CD4-positive, CD25-positive, alpha-beta regulatory T cell (primary cell): Measurements from ENCODE around the gene GDPD5. TPM values are rescaled to one million over a fixed set of nuclear protein-coding genes. Genes with fewer than 3 reads are reported as not detected.

Source experiments
- ATAC-seq, 2 donors: fragments of 150-1000 bp; cut with Tn5 transposase; one replicate each; pipeline ENCODE4 v1.10.0; 2021; ENCODE audit warnings: low read depth in 2 of 2, moderate number of reproducible peaks in 2 of 2, moderate library complexity in 1 of 2
- DNase-seq, 3 donors: peaks; one replicate each; pipeline versions ENCODE4 v3.0.0 to v3.0.0-alpha.2; 2012 to 2022; ENCODE audit warnings: mixed read lengths in 1 of 3
- H3K27ac ChIP-seq: one replicate; pipeline ENCODE4 v1.7.0; 2013; ENCODE audit warnings: mild to moderate bottlenecking, low read length; ENCODE audit not compliant: insufficient read depth, poor library complexity, severe bottlenecking
- H3K27me3 ChIP-seq: one replicate; pipeline ENCODE4 v1.7.0; 2013; ENCODE audit warnings: low read length; ENCODE audit not compliant: control insufficient read depth, insufficient read depth
- H3K36me3 ChIP-seq: one replicate; pipeline ENCODE4 v1.7.0; 2013; ENCODE audit warnings: mild to moderate bottlenecking, low read length, moderate library complexity; ENCODE audit not compliant: control insufficient read depth, insufficient read depth
- H3K4me1 ChIP-seq: 2 replicates; pipeline ENCODE4 v1.7.0; 2013; ENCODE audit warnings: mild to moderate bottlenecking, low read length; ENCODE audit not compliant: insufficient read depth, control insufficient read depth, poor library complexity, severe bottlenecking
- H3K4me3 ChIP-seq: one replicate; pipeline ENCODE4 v1.7.0; 2013; ENCODE audit warnings: low read depth, mild to moderate bottlenecking, low read length, moderate library complexity
- H3K9me3 ChIP-seq, 2 experiments: 1 replicate in 1 of 2; 2 replicates in 1 of 2; pipeline ENCODE4 v1.7.0; 2013; ENCODE audit warnings: low read length in 2 of 2, mild to moderate bottlenecking in 1 of 2, moderate library complexity in 1 of 2; ENCODE audit not compliant: control insufficient read depth in 2 of 2
- H3K27ac Mint-ChIP-seq, 3 donors: one replicate each; pipeline ENCODE4 v1.8.0; 2020 to 2022; ENCODE audit warnings: mild to moderate bottlenecking in 3 of 3, mixed read lengths in 3 of 3, moderate library complexity in 2 of 3
- H3K27me3 Mint-ChIP-seq: one replicate; pipeline ENCODE4 v1.8.0; 2022; ENCODE audit warnings: mild to moderate bottlenecking, mixed read lengths
- H3K36me3 Mint-ChIP-seq: one replicate; pipeline ENCODE4 v1.8.0; 2020; ENCODE audit warnings: mixed read lengths
- H3K4me1 Mint-ChIP-seq, 4 donors: one replicate each; pipeline ENCODE4 v1.8.0; 2020 to 2022; ENCODE audit warnings: mixed read lengths in 4 of 4, mild to moderate bottlenecking in 1 of 4
- H3K4me3 Mint-ChIP-seq, 4 donors: one replicate each; pipeline ENCODE4 v1.8.0; 2020 to 2022; ENCODE audit warnings: mild to moderate bottlenecking in 4 of 4, mixed read lengths in 4 of 4, moderate library complexity in 3 of 4
- H3K9me3 Mint-ChIP-seq, 7 donors: one replicate each; pipeline ENCODE4 v1.8.0; 2020 to 2022; ENCODE audit warnings: mixed read lengths in 7 of 7, mild to moderate bottlenecking in 3 of 7, moderate library complexity in 2 of 7
- polyA plus RNA-seq, 4 donors: library from polyadenylated mRNA; unstranded; fragments of 300-500 nt; fragmentation: Illumina TruSeq; gene quantifications; one replicate each; pipeline ENCODE4 v1.2.3, GENCODE V29; 2021
- total RNA-seq: library from RNA; stranded (reverse); gene quantifications from one replicate; pipeline ENCODE4 v1.2.3, GENCODE V29; 2022

GDPD5 gene
- total and polyA plus RNA-seq, 5 donors from 2014 or later, result 8.0 to 170 (median 21.5) TPM

GRCh38 chr11:75402002-75402773, 123.6 kb downstream of the GDPD5 start:
- no peaks in the 10 kb centered on the region for H3K9me3 Mint-ChIP-seq
- H3K36me3 Mint-ChIP-seq, result peaks cover 44% of the 10 kb centered on the region
- Histone ChIP-seq H3K36me3 (peaks cover 54% of the 10 kb centered on the region), H3K4me1 (peaks cover 39% of the 10 kb centered on the region), H3K27ac (peak overlapping the region; percentile 92), H3K27me3 (no peaks in the 10 kb centered on the region), H3K9me3 (no peaks in the 10 kb centered on the region), H3K4me3 (peak overlapping the region; percentile 68)
- H3K27ac Mint-ChIP-seq, result peak overlapping the region; percentile 33 to 96 (median 43)
- H3K4me3 Mint-ChIP-seq, result peak overlapping the region; percentile 82 to 98 (median 94)
- H3K27me3 Mint-ChIP-seq, result no peaks in the 10 kb centered on the region
- DNase-seq (no peak), ATAC-seq (no peak)
- peaks cover 0 to 68% (median 42%) of the 10 kb centered on the region in 4 donors for H3K4me1 Mint-ChIP-seq

DNA sequence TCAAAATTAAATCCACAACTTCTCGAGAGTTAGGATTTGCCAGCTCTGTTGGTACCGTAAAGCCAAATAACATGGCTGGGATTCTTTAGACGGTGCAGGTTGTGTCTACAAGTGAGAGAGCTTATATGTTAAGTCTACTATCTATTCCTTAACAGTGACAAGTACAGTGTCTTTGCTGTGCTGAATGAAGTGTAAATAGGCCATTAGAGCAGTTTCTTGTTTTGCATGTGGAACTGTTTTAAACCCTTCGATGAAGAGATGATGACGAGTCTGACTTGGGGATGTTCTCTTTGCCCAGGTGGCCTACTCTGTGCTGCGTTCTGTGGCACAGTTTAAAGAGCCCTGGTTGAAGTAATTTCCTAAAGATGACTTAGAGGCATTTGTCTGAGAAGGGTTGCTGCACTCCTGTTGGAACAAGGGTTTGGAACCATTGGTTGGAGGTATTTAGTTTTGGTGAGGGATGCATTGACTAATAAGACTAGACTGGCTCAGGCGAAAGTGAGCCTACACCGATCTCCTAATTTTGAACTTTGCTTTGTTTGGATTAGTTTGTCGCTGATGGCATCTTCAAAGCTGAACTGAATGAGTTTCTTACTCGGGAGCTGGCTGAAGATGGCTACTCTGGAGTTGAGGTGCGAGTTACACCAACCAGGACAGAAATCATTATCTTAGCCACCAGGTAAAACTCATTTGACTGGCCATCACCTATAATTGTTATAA, 125.4 kb downstream of the GDPD5 start:
- H3K4me3 Mint-ChIP-seq, result peak overlapping the region; percentile 82 to 98 (median 94)
- peaks cover 6% of the 10 kb centered on the region for H3K27me3 Mint-ChIP-seq
- peak overlapping the region; percentile 89 for H3K4me3 ChIP-seq
- peak overlapping the region; percentile 89 to 98 (median 96) for H3K27ac Mint-ChIP-seq
- ATAC-seq (peak; percentile 18), DNase-seq (peak in 2 of 3 donors; percentile 49 to 51)
- H3K9me3 ChIP-seq, result no peaks in the 10 kb centered on the region
- no peaks in the 10 kb centered on the region for H3K9me3 Mint-ChIP-seq
- H3K36me3 Mint-ChIP-seq, result peaks cover 40% of the 10 kb centered on the region
- peak overlapping the region; percentile 92 for H3K27ac ChIP-seq
- H3K4me1 ChIP-seq, result peaks cover 39% of the 10 kb centered on the region
- H3K27me3 ChIP-seq, result no peaks in the 10 kb centered on the region
- peaks cover 0 to 54% (median 36%) of the 10 kb centered on the region in 4 donors for H3K4me1 Mint-ChIP-seq
- peaks cover 40% of the 10 kb centered on the region for H3K36me3 ChIP-seq

DNA sequence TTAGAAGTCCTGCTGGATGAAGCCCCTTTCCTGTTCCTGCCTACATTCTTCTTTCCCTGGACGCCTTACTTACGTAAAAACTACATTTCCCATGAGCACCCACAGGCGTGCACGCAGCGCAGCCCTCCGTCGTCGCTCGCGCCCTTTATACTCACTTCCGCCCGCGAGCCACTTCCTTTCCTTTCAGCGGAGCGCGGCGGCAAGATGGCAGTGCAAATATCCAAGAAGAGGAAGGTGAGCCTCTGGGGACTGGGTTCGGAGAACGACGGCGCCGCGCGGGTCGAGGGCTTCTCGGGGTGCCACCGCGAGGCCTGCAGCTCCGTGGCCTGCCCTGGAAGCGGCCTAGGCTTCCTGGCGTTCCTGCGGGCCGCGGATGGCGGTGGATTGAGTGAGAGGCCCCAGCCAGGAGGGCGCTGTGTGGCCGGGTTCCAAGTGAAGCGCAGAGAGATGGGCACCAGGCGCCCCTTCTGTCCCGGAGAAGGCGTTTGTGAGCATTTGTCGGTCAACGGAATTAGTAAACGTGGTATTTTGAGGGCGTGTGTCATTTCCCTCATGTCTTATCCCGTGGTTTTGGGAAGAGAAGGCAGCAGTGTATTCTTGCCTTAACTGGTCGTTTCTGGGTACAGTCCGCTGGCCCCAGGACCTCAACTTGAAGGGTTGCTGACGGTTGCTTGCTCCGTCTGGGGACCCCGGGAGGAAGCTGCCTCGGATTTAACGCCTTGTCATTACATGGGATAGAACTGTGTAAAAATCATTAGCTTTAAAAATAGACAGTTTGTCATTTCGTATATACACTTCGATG, 126.2 kb downstream of the GDPD5 start, which contains the start of gene RPS3:
Gene RPS3 (plus strand): TSS at position 175 of the 802 bp plus-strand sequence. CDS start 30 bp downstream, at position 205.
- no peaks in the 10 kb centered on the region for H3K9me3 Mint-ChIP-seq
- DNase-seq, result peak; percentile 80 to 93 (median 90)
- Histone ChIP-seq H3K4me1 (peaks cover 39% of the 10 kb centered on the region), H3K4me3 (peak within 1 kb of the TSS; percentile 89), H3K27ac (peak within 1 kb of the TSS; percentile 92), H3K9me3 (no peaks in the 10 kb centered on the region), H3K27me3 (no peaks in the 10 kb centered on the region), H3K36me3 (peaks cover 32% of the 10 kb centered on the region)
- H3K27me3 Mint-ChIP-seq, result peaks cover 12% of the 10 kb centered on the region
- ATAC-seq, result peak; percentile 90 to 94
- peak within 1 kb of the TSS; percentile 94 to 98 (median 96) for H3K27ac Mint-ChIP-seq
- H3K4me1 Mint-ChIP-seq, result peaks cover 0 to 51% (median 36%) of the 10 kb centered on the region in 4 donors
- H3K4me3 Mint-ChIP-seq, result peak within 1 kb of the TSS; percentile 82 to 98 (median 94)
- H3K36me3 Mint-ChIP-seq, result peaks cover 40% of the 10 kb centered on the region

DNA sequence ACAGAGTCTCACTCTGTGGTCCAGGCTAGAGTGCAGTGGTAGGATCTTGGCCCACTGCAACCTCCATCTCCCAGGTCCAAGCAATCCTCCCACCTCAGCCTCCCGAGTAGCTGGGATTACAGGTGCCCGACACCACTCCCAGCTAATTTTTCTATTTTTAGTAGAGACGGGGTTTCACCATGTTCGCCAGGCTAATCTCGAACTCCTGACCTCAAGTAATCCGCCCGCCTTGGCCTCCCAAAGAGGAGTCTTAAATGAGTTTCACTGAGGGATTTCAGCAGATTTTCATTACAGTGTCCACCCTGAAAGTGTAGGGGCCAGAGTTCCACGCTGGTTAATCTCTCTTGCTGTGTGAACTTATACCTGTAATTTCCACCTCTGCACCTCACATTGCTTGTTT, 126.8 kb downstream of the GDPD5 start:
- Histone ChIP-seq H3K4me1 (peaks cover 35% of the 10 kb centered on the region), H3K9me3 (no peaks in the 10 kb centered on the region), H3K27ac (no peak overlapping the region), H3K36me3 (peaks cover 26% of the 10 kb centered on the region), H3K27me3 (no peaks in the 10 kb centered on the region), H3K4me3 (no peak overlapping the region)
- Mint-ChIP-seq H3K4me3 (peak overlapping the region; percentile 82 to 98 (median 94)), H3K9me3 (no peaks in the 10 kb centered on the region), H3K27me3 (peaks cover 13% of the 10 kb centered on the region), H3K36me3 (peaks cover 35% of the 10 kb centered on the region), H3K27ac (peak overlapping the region in 2 of 3 donors; percentile 96 to 98), H3K4me1 (peaks cover 0 to 44% (median 31%) of the 10 kb centered on the region in 4 donors)
- DNase-seq, result no peak
- no peak for ATAC-seq

DNA sequence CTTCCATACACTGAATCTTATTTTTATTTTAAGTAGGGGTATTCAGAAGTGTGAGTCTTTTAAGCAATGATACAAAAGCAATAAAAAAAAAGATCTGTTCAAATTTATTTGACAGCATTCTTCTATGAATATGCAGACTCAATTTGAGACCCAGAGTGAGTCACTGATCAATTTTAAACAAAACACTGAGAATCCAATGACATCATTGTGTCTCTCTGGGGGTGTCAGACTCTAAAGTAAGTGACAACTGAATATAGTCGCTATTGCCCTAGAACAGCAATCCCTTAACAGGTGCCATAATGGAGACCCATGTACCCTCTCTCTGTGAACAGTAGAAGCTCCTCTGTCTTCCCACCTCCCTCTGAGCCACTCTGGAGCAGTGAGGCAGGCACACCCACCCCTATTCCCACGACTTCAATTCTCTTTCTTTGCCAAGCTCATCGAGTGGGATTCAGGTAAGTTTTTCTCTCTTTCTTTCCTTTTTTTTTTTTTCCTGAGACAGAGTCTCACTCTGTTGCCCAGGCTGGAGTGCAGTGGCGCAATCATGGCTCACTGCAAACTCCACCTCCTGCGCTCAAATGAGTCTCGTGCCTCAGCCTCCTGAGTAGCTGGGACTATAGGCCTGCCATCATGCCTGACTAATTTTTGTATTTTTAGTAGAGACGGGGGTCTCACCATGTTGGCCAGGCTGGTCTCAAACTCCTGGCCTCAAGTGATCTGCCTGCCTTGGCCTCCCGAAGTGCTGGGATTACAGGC, 131.5 kb downstream of the GDPD5 start:
- Histone ChIP-seq H3K4me3 (no peak overlapping the region), H3K27ac (no peak overlapping the region), H3K4me1 (no peaks in the 10 kb centered on the region), H3K9me3 (no peaks in the 10 kb centered on the region), H3K27me3 (peaks cover 2% of the 10 kb centered on the region), H3K36me3 (no peaks in the 10 kb centered on the region)
- DNase-seq (no peak), ATAC-seq (no peak)
- Mint-ChIP-seq H3K9me3 (no peaks in the 10 kb centered on the region), H3K27ac (no peak overlapping the region), H3K4me3 (no peak overlapping the region), H3K4me1 (peaks cover 0 to 7% (median under 1%) of the 10 kb centered on the region in 4 donors), H3K27me3 (peaks cover 20% of the 10 kb centered on the region), H3K36me3 (no peaks in the 10 kb centered on the region)

DNA sequence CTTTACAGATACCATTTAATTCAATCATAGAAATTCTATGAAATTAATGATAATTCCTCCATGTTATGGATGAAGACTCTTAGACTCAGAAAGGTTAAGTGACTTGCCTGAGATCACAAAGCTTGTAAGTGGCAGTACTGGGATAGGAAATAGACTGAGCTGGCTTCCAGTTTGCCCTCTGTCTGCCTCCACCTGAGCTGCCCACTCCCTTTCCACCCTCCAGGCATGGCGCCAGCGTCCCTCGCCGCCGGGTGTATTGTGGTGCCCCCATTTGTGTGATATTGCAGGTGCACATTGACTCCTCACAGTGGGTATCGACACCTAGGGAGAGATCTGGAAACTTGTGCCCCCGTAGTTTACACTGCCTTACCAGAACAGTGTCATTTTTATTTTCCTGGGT, 135.8 kb downstream of the GDPD5 start:
- H3K27ac ChIP-seq, result no peak overlapping the region
- Mint-ChIP-seq H3K27me3 (peaks cover 12% of the 10 kb centered on the region), H3K4me3 (no peak overlapping the region), H3K4me1 (peaks cover 0 to 2% (median 0%) of the 10 kb centered on the region in 4 donors), H3K9me3 (no peaks in the 10 kb centered on the region), H3K27ac (no peak overlapping the region), H3K36me3 (no peaks in the 10 kb centered on the region)
- no peak for ATAC-seq
- H3K27me3 ChIP-seq, result peaks cover 2% of the 10 kb centered on the region
- H3K4me1 ChIP-seq, result peaks cover 7% of the 10 kb centered on the region
- DNase-seq, result no peak
- no peaks in the 10 kb centered on the region for H3K36me3 ChIP-seq
- no peaks in the 10 kb centered on the region for H3K9me3 ChIP-seq
- no peak overlapping the region for H3K4me3 ChIP-seq

DNA sequence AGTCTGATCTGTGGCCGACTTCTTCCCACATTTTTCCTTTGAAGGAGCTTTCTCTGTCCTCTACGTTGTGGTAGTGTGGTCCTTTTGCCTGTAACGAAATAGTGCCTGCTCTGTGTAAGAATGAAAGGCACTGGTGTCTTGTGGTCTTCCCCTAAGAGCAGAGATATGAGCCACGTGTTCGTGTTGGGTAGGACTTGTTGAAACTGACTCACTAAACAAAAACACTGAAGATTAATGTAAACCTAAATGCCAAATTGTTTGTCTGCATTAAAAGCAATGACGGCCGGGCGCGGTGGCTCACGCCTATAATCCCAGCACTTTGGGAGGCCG, 136.5 kb downstream of the GDPD5 start:
- DNase-seq (no peak), ATAC-seq (no peak)
- H3K9me3 ChIP-seq, result no peaks in the 10 kb centered on the region
- H3K36me3 ChIP-seq, result no peaks in the 10 kb centered on the region
- H3K4me3 ChIP-seq, result no peak overlapping the region
- no peak overlapping the region for H3K27ac ChIP-seq
- no peaks in the 10 kb centered on the region for H3K36me3 Mint-ChIP-seq
- H3K27me3 ChIP-seq, result peaks cover 2% of the 10 kb centered on the region
- H3K4me1 ChIP-seq, result peaks cover 12% of the 10 kb centered on the region
- H3K27me3 Mint-ChIP-seq, result peaks cover 7% of the 10 kb centered on the region
- H3K9me3 Mint-ChIP-seq, result no peaks in the 10 kb centered on the region
- H3K4me1 Mint-ChIP-seq, result peaks cover 3 to 8% (median 4%) of the 10 kb centered on the region in 4 donors
- H3K4me3 Mint-ChIP-seq, result no peak overlapping the region
- H3K27ac Mint-ChIP-seq, result no peak overlapping the region
